GM12878 (cell line): ENCODE results near the gene NDUFA11. TPM values are rescaled to one million over a fixed set of nuclear protein-coding genes. Genes with fewer than 3 reads are reported as not detected.

ENCODE experiments used
- ATAC-seq: fragments of 200-7000 bp; cut with Tn5 transposase; 3 replicates; pipeline ENCODE4 v1.9.1; 2020; ENCODE audit warnings: mild to moderate bottlenecking, moderate library complexity
- BruUV-seq: library from RNA; stranded (reverse); fragments of 400-500 nt; replicated peaks from 2 replicates; lab custom pipeline; 2021; lab: Mats Ljungman, UMichigan
- CTCF ChIA-PET: fragments of 300-600 bp; sonication (Branson Sonifier 250); formaldehyde crosslinking; extraction: SDS; loops from one replicate; lab custom pipeline; 2021; ENCODE audit warnings: inconsistent platforms; lab: Yijun Ruan, JAX
- POLR2A ChIA-PET: fragments of 350-600 bp; formaldehyde crosslinking; extraction: SDS; loops from one replicate; lab custom pipeline; 2021; ENCODE audit warnings: inconsistent platforms; lab: Charles Lee
- RAD21 ChIA-PET: fragments of 300-600 bp; sonication (Branson Sonifier 250); formaldehyde crosslinking; loops from one replicate; lab custom pipeline; 2023; ENCODE audit warnings: antibody characterized with exemption; ENCODE audit not compliant: unreplicated experiment; lab: Charles Lee
- SMC1A ChIA-PET: fragments of 300-600 bp; sonication (Branson Sonifier 250); formaldehyde crosslinking; loops from one replicate; lab custom pipeline; 2023; ENCODE audit not compliant: unreplicated experiment, uncharacterized antibody; lab: Charles Lee
- DNase-seq: peaks from one replicate; pipeline ENCODE4 v3.0.0-alpha.2; 2011; ENCODE audit warnings: low read depth, low spot score
- FAIRE-seq: peaks from 3 replicates; lab custom pipeline; 2011; peaks lifted over from hg19 to GRCh38; lab: Jason Lieb, UNC
- H2AFZ ChIP-seq: 2 replicates; pipeline ENCODE4 v1.6.0; 2011; ENCODE audit warnings: low read depth, low read length, control low read depth; ENCODE audit not compliant: control insufficient read depth
- H3K27ac ChIP-seq: 2 replicates; pipeline ENCODE4 v1.5.1; 2011; ENCODE audit warnings: control low read depth; ENCODE audit not compliant: control insufficient read depth, insufficient read depth
- H3K27me3 ChIP-seq, 2 experiments: replicated peaks in 1 of 2; 2 replicates each; pipeline versions ENCODE4 v1.6.0 to v1.6.1; 2011; ENCODE audit warnings: low read length in 1 of 2; ENCODE audit not compliant: control insufficient read depth in 2 of 2, insufficient read depth in 2 of 2
- H3K36me3 ChIP-seq, 2 experiments: 2 replicates each; pipeline ENCODE4 v1.5.1; 2011; ENCODE audit warnings: low read length in 1 of 2; ENCODE audit not compliant: control insufficient read depth in 2 of 2, insufficient read depth in 2 of 2
- H3K4me1 ChIP-seq: 2 replicates; pipeline ENCODE4 v1.6.1; 2011; ENCODE audit warnings: mild to moderate bottlenecking, low read length, moderate library complexity, mixed read lengths; ENCODE audit not compliant: control insufficient read depth, insufficient read depth
- H3K4me2 ChIP-seq: 2 replicates; pipeline ENCODE4 v1.6.0; 2011; ENCODE audit warnings: control low read depth; ENCODE audit not compliant: control insufficient read depth, insufficient read depth
- H3K4me3 ChIP-seq: fragments of 200-600 bp; sonication (generic); 2 replicates; pipeline ENCODE4 v1.5.1; 2016
- H3K79me2 ChIP-seq: 2 replicates; pipeline ENCODE4 v1.6.0; 2011; ENCODE audit warnings: low read length; ENCODE audit not compliant: control insufficient read depth, insufficient read depth
- H3K9ac ChIP-seq: 2 replicates; pipeline ENCODE4 v1.8.0; 2011; ENCODE audit warnings: low read length, control low read depth, mixed read lengths; ENCODE audit not compliant: control insufficient read depth, insufficient read depth
- H3K9me3 ChIP-seq: replicated peaks from 3 replicates; pipeline ENCODE4 v1.5.1; 2011; ENCODE audit warnings: mild to moderate bottlenecking, low read length; ENCODE audit not compliant: control insufficient read depth, insufficient read depth
- H4K20me1 ChIP-seq: 2 replicates; pipeline ENCODE4 v1.6.0; 2011; ENCODE audit not compliant: control insufficient read depth, insufficient read depth
- FOXK2 ChIP-seq: fragments of 450-650 bp; IDR thresholded peaks from 2 replicates; pipeline ENCODE4 v1.6.1; 2017; ENCODE audit warnings: mild to moderate bottlenecking, moderate library complexity
- JUNB ChIP-seq: IDR thresholded peaks from 2 replicates; pipeline ENCODE4 v1.6.1; 2016; ENCODE audit warnings: antibody characterized with exemption, mild to moderate bottlenecking
- PKNOX1 ChIP-seq: fragments of 450-650 bp; IDR thresholded peaks from 2 replicates; pipeline ENCODE4 v1.6.1; 2016; ENCODE audit warnings: mild to moderate bottlenecking
- SMAD1 ChIP-seq: fragments of 450-650 bp; IDR thresholded peaks from 2 replicates; pipeline ENCODE4 v1.6.1; 2018; ENCODE audit warnings: mild to moderate bottlenecking, low read depth; ENCODE audit not compliant: partially characterized antibody
- ZNF24 ChIP-seq: fragments of 450-650 bp; IDR thresholded peaks from 2 replicates; pipeline ENCODE4 v1.6.1; 2017; ENCODE audit warnings: antibody characterized with exemption, mild to moderate bottlenecking
- WGBS: methylation state at CpG from one replicate; pipeline ENCODE4 v1.1.6; 2016; ENCODE audit warnings: low lambda C conversion rate; ENCODE audit not compliant: insufficient replicate concordance, insufficient coverage; ENCODE audit errors: missing lambda C conversion rate; 5-methylcytosine and 5-hydroxymethylcytosine counted together
- in situ Hi-C: fragments of 300-500 bp; cut with MboI; formaldehyde crosslinking; loops from 9 replicates; pipeline ENCODE4 v1.14.3; 2018; ENCODE audit warnings: mixed read lengths
- intact Hi-C: fragments of 100-400 bp; cut with micrococcal nuclease; formaldehyde crosslinking; loops from one replicate; pipeline ENCODE4 v1.14.2; 2022; ENCODE audit not compliant: unreplicated experiment
- polyA plus RNA-seq, 11 experiments: library from polyadenylated mRNA; depleted of rRNA in 4 of 11; unstranded in 6 of 11; stranded (reverse) in 5 of 11; fragments of >200 nt; fragmentation: Nextera tagmentation in 4 of 11; fragmentation: Illumina TruSeq in 1 of 11; extraction: Ambion mirVana in 4 of 11; extraction: Trizol in 1 of 11; gene quantifications; 1 replicate in 1 of 11; 2 replicates in 10 of 11; pipeline versions ENCODE4 v1.2.1 to v1.2.3, GENCODE V29; 2011 to 2016; ENCODE audit warnings: inconsistent platforms in 2 of 11, missing spikeins in 2 of 11, low read depth in 1 of 11
- total RNA-seq, 4 experiments: library from RNA; depleted of rRNA in 3 of 4; stranded (reverse); fragments of >200 nt in 3 of 4; fragmentation: Illumina TruSeq in 1 of 4; extraction: Trizol in 1 of 4; gene quantifications; 2 replicates each; pipeline versions ENCODE4 v1.2.1 to v1.2.3, GENCODE V29; 2013 to 2021
- TF ChIP-seq, protein P1 (sequence below): fragments of 450-650 bp; IDR thresholded peaks from 2 replicates; pipeline ENCODE4 v1.6.1; 2018; ENCODE audit warnings: borderline replicate concordance, mild to moderate bottlenecking; ENCODE audit not compliant: partially characterized antibody

NDUFA11 gene
- total and polyA plus RNA-seq, 10 of the 15 experiments (the other 5 are each of a cell fraction or from before 2014, with no cell fraction given): 108 to 600 (median 289) TPM

DNA sequence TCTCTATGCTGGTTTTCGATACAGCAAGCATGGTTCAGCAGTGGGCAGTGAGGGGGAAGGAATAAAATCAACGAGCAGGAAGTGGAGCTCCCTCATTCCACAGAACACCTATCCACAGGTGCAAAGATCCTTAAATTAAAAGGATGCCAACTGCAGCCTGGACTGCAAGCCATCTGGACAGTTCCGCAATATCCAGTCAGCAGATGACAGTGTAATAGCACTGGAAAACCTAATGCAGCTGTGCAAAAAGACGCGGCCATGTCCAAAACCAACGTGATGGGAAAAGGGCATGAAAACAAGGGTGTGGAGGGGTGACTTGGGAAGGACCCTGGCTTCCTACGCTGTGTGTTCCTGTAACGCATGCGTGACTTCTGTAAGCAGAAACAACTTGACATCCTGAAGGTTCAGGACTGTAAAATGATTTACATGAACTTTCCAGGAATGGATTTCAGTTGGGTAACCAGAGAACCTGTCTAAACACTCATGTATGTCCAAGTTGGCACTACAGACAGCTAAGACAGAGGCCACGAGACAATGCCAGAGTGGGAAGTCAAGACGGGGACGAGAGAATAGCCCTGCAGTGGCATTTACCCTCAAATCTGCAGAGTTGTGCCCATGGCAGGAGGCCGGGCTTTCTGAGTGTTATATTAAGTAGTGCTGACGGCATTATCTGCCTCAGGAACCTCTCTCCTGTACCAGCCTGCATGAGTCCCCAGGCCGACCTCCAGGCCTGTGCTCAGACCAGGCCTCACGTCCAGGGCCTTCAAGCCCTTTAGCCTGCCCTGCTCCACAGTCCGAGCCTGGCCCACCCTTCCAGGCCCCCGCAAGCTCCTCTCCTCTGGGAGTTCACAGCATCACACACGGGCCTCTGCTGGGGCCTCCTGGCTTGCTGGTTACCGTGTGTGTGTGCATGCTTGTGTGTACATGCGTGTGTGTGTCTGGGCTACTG, 36.9 kb upstream of the NDUFA11 start:
- WGBS: 98% methylated on average over 21 of the region's 21 CpGs
- H3K9ac ChIP-seq: no peak overlapping the region
- TF ChIP-seq SMAD1: no peak
- TF ChIP-seq FOXK2: no peak
- TF ChIP-seq, protein P1, sequence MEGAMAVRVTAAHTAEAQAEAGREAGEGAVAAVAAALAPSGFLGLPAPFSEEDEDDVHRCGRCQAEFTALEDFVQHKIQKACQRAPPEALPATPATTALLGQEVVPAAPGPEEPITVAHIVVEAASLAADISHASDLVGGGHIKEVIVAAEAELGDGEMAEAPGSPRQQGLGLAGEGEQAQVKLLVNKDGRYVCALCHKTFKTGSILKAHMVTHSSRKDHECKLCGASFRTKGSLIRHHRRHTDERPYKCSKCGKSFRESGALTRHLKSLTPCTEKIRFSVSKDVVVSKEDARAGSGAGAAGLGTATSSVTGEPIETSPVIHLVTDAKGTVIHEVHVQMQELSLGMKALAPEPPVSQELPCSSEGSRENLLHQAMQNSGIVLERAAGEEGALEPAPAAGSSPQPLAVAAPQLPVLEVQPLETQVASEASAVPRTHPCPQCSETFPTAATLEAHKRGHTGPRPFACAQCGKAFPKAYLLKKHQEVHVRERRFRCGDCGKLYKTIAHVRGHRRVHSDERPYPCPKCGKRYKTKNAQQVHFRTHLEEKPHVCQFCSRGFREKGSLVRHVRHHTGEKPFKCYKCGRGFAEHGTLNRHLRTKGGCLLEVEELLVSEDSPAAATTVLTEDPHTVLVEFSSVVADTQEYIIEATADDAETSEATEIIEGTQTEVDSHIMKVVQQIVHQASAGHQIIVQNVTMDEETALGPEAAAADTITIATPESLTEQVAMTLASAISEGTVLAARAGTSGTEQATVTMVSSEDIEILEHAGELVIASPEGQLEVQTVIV: no peak
- no peak for TF ChIP-seq ZNF24
- no peak for TF ChIP-seq JUNB
- TF ChIP-seq PKNOX1: no peak
- H3K79me2 ChIP-seq: no peaks in the 10 kb centered on the region
- CTCF ChIA-PET: interaction anchor here (0.6 kb wide), 1 partner anchor 28 kb away, joined by 3 read pairs; no protein-coding TSS in a partner anchor
- RAD21 ChIA-PET: no interaction called here
- in situ Hi-C loops: no loop called here
- DNase-seq (no peak), FAIRE-seq (no peak), ATAC-seq (no peak)
- H3K27ac ChIP-seq: no peak overlapping the region
- no peak overlapping the region for H3K4me2 ChIP-seq
- H4K20me1 ChIP-seq: no peaks in the 10 kb centered on the region
- no peaks in the 10 kb centered on the region for H3K27me3 ChIP-seq
- intact Hi-C loops: no loop called here
- POLR2A ChIA-PET: no interaction called here
- H3K36me3 ChIP-seq: peaks cover 7 to 29% of the 10 kb centered on the region in 2 experiments; a peak in 3 of 4 replicates
- H2AFZ ChIP-seq: no peak overlapping the region
- no peaks in the 10 kb centered on the region for H3K4me1 ChIP-seq
- H3K9me3 ChIP-seq: no peaks in the 10 kb centered on the region
- no TSS peak for BruUV-seq
- SMC1A ChIA-PET: interaction anchor here (1.6 kb wide), 1 partner anchor 27 kb away, joined by 4 read pairs; no protein-coding TSS in a partner anchor
- H3K4me3 ChIP-seq: no peak overlapping the region
